IMR-90 (cell line): ENCODE results near the gene SAT2. TPM values are rescaled to one million over a fixed set of nuclear protein-coding genes. Genes with fewer than 3 reads are reported as not detected.

Source experiments
- ATAC-seq: fragments of 200-7000 bp; cut with Tn5 transposase; 2 replicates; pipeline ENCODE4 v1.9.1; 2020; ENCODE audit warnings: low read depth, mild to moderate bottlenecking, moderate library complexity
- BruUV-seq: library from RNA; stranded (reverse); fragments of 400-500 nt; replicated peaks from 2 replicates; lab custom pipeline; 2021; lab: Mats Ljungman, UMichigan
- CTCF ChIA-PET: fragments of 300-600 bp; formaldehyde crosslinking; extraction: SDS; loops from one replicate; lab custom pipeline; 2021; ENCODE audit warnings: antibody characterized with exemption; lab: Yijun Ruan, JAX
- POLR2A ChIA-PET: fragments of 300-600 bp; sonication (Branson Sonifier 250); formaldehyde crosslinking; loops from one replicate; lab custom pipeline; 2022; ENCODE audit warnings: antibody characterized with exemption; ENCODE audit not compliant: unreplicated experiment; lab: Charles Lee
- DNase-seq: peaks from one replicate; pipeline ENCODE4 v3.0.0; 2013
- H2AFZ ChIP-seq: replicated peaks from 2 replicates; pipeline ENCODE3; 2013; ENCODE audit warnings: low read length, mild to moderate bottlenecking; ENCODE audit not compliant: poor library complexity
- H2AK5ac ChIP-seq: 2 replicates; pipeline ENCODE4 v1.6.1; 2013; ENCODE audit warnings: low read depth, low read length, inconsistent platforms
- H2AK9ac ChIP-seq: replicated peaks from 2 replicates; pipeline ENCODE3; 2013; ENCODE audit warnings: mild to moderate bottlenecking, low read depth, low read length, moderate library complexity; ENCODE audit not compliant: poor library complexity
- H2BK120ac ChIP-seq: 2 replicates; pipeline ENCODE4 v1.6.1; 2013; ENCODE audit warnings: low read depth, low read length, inconsistent platforms
- H2BK15ac ChIP-seq: 3 replicates; pipeline ENCODE4 v1.6.1; 2013; ENCODE audit warnings: low read depth, low read length, inconsistent platforms
- H2BK20ac ChIP-seq: 2 replicates; pipeline ENCODE4 v1.6.1; 2013; ENCODE audit warnings: low read depth, mild to moderate bottlenecking, inconsistent platforms, low read length, moderate library complexity
- H2BK5ac ChIP-seq: 2 replicates; pipeline ENCODE4 v1.6.1; 2013; ENCODE audit warnings: mild to moderate bottlenecking, low read depth, low read length, inconsistent platforms; ENCODE audit not compliant: poor library complexity, severe bottlenecking
- H3K14ac ChIP-seq: replicated peaks from 2 replicates; pipeline ENCODE4 v1.6.1; 2013; ENCODE audit warnings: low read depth, low read length, inconsistent platforms
- H3K18ac ChIP-seq: 2 replicates; pipeline ENCODE4 v1.6.1; 2013; ENCODE audit warnings: low read depth, low read length, control low read depth
- H3K23ac ChIP-seq: 2 replicates; pipeline ENCODE4 v1.6.1; 2013; ENCODE audit warnings: low read depth, low read length, inconsistent platforms
- H3K27ac ChIP-seq: 2 replicates; pipeline ENCODE4 v1.5.1; 2013; ENCODE audit warnings: mild to moderate bottlenecking, control low read depth, low read length; ENCODE audit not compliant: insufficient read depth
- H3K27me3 ChIP-seq: 2 replicates; pipeline ENCODE4 v1.6.1; 2013; ENCODE audit warnings: low read length; ENCODE audit not compliant: control insufficient read depth, insufficient read depth
- H3K36me3 ChIP-seq: 2 replicates; pipeline ENCODE4 v1.6.1; 2013; ENCODE audit warnings: low read length, mixed read lengths; ENCODE audit not compliant: control insufficient read depth, insufficient read depth
- H3K4ac ChIP-seq: 2 replicates; pipeline ENCODE4 v1.6.1; 2013; ENCODE audit warnings: low read depth, low read length, inconsistent platforms
- H3K4me1 ChIP-seq: 2 replicates; pipeline ENCODE4 v1.6.1; 2013; ENCODE audit warnings: low read length, mixed read lengths; ENCODE audit not compliant: control insufficient read depth, insufficient read depth
- H3K4me2 ChIP-seq: 2 replicates; pipeline ENCODE4 v1.6.1; 2013; ENCODE audit warnings: low read depth, mild to moderate bottlenecking, control low read depth, low read length, moderate library complexity
- H3K4me3 ChIP-seq: 2 replicates; pipeline ENCODE4 v1.5.1; 2013; ENCODE audit warnings: low read depth, mild to moderate bottlenecking, control low read depth, low read length, moderate library complexity; ENCODE audit not compliant: insufficient read depth
- H3K56ac ChIP-seq: 2 replicates; pipeline ENCODE4 v1.6.1; 2013; ENCODE audit warnings: low read length, inconsistent platforms; ENCODE audit not compliant: insufficient read depth; ENCODE audit errors: extremely low read depth
- H3K79me1 ChIP-seq, 2 experiments: 2 replicates each; pipeline ENCODE4 v1.6.1; 2013; ENCODE audit warnings: low read length in 2 of 2, inconsistent platforms in 1 of 2, low read depth in 1 of 2
- H3K9ac ChIP-seq: 2 replicates; pipeline ENCODE4 v1.6.1; 2013; ENCODE audit warnings: low read depth, low read length, control low read depth
- H3K9me1 ChIP-seq: 2 replicates; pipeline ENCODE4 v1.6.1; 2013; ENCODE audit warnings: low read length, inconsistent platforms; ENCODE audit not compliant: insufficient read depth
- H3K9me3 ChIP-seq: 2 replicates; pipeline ENCODE4 v1.6.1; 2013; ENCODE audit warnings: low read length; ENCODE audit not compliant: control insufficient read depth, insufficient read depth
- H4K20me1 ChIP-seq: 2 replicates; pipeline ENCODE4 v1.6.1; 2013; ENCODE audit warnings: low read length, inconsistent platforms; ENCODE audit not compliant: insufficient read depth
- H4K5ac ChIP-seq: 2 replicates; pipeline ENCODE4 v1.6.1; 2013; ENCODE audit warnings: mild to moderate bottlenecking, low read depth, low read length, control low read depth
- H4K8ac ChIP-seq, 2 experiments: 2 replicates each; pipeline ENCODE4 v1.6.1; 2013; ENCODE audit warnings: low read depth in 2 of 2, low read length in 2 of 2, control low read depth in 1 of 2, inconsistent platforms in 1 of 2
- H4K91ac ChIP-seq: 2 replicates; pipeline ENCODE4 v1.6.1; 2013; ENCODE audit warnings: low read depth, low read length, inconsistent platforms; ENCODE audit not compliant: insufficient read depth
- BHLHE40 ChIP-seq: fragments of 150-350 bp; IDR thresholded peaks from 2 replicates; pipeline ENCODE4 v1.6.1; 2016; ENCODE audit warnings: mild to moderate bottlenecking, low read depth, low read length
- CEBPB ChIP-seq: IDR thresholded peaks from 2 replicates; pipeline ENCODE4 v1.6.1; 2012; ENCODE audit warnings: low read depth, low read length, improper control_type of control experiment
- CHD1 ChIP-seq: IDR thresholded peaks from 2 replicates; pipeline ENCODE4 v1.6.1; 2012; ENCODE audit warnings: low read depth, low read length, improper control_type of control experiment
- FOS ChIP-seq: fragments of 150-350 bp; IDR thresholded peaks from 2 replicates; pipeline ENCODE4 v1.6.1; 2016; ENCODE audit warnings: low read depth, low read length
- MAFK ChIP-seq: IDR thresholded peaks from 2 replicates; pipeline ENCODE4 v1.6.1; 2012; ENCODE audit warnings: low read depth, low read length, improper control_type of control experiment
- MAZ ChIP-seq: IDR thresholded peaks from 2 replicates; pipeline ENCODE4 v1.6.1; 2012; ENCODE audit warnings: low read depth, mild to moderate bottlenecking, low read length, improper control_type of control experiment, moderate library complexity, borderline replicate concordance
- MXI1 ChIP-seq: IDR thresholded peaks from 2 replicates; pipeline ENCODE4 v1.6.1; 2012; ENCODE audit warnings: low read depth, mild to moderate bottlenecking, low read length, moderate library complexity, borderline replicate concordance
- NFE2L2 ChIP-seq: fragments of 150-350 bp; IDR thresholded peaks from 2 replicates; pipeline ENCODE4 v1.6.1; 2016; ENCODE audit warnings: low read depth, mild to moderate bottlenecking, low read length
- POLR2A ChIP-seq: IDR thresholded peaks from 2 replicates; pipeline ENCODE4 v1.6.1; 2012; ENCODE audit warnings: mild to moderate bottlenecking, low read depth, low read length
- RAD21 ChIP-seq: IDR thresholded peaks from 2 replicates; pipeline ENCODE4 v1.6.1; 2012; ENCODE audit warnings: low read length, improper control_type of control experiment
- RCOR1 ChIP-seq: IDR thresholded peaks from 2 replicates; pipeline ENCODE4 v1.6.1; 2012; ENCODE audit warnings: mild to moderate bottlenecking, low read length, improper control_type of control experiment; ENCODE audit not compliant: insufficient replicate concordance
- RFX5 ChIP-seq: IDR thresholded peaks from 2 replicates; pipeline ENCODE4 v1.8.0; 2012; ENCODE audit warnings: low read depth, mild to moderate bottlenecking, low read length, moderate library complexity
- SMC3 ChIP-seq: fragments of 150-350 bp; IDR thresholded peaks from 2 replicates; pipeline ENCODE4 v1.6.1; 2016; ENCODE audit warnings: low read depth, mild to moderate bottlenecking, antibody characterized with exemption, low read length, moderate library complexity
- WGBS, 2 experiments: methylation state at CpG; one replicate each; pipeline versions ENCODE4 v1.1.5 to v1.1.7; 2013; ENCODE audit warnings: missing lambda C conversion rate in 2 of 2; ENCODE audit not compliant: insufficient read length in 1 of 2; ENCODE audit errors: extremely low coverage in 2 of 2; 5-methylcytosine and 5-hydroxymethylcytosine counted together
- dilution Hi-C: fragments of 300-500 bp; cut with HindIII; formaldehyde crosslinking; loops from one replicate; pipeline ENCODE4 v1.14.3; 2018; ENCODE audit warnings: low sequenced_read_pairs; ENCODE audit not compliant: unreplicated experiment
- in situ Hi-C: fragments of 300-500 bp; cut with MboI; formaldehyde crosslinking; loops from 3 replicates; pipeline ENCODE4 v1.14.3; 2019; ENCODE audit warnings: low sequenced_read_pairs, inconsistent platforms, mixed read lengths
- intact Hi-C: fragments of 100-400 bp; cut with micrococcal nuclease; formaldehyde crosslinking; loops from 2 replicates; pipeline ENCODE4 v1.10.0; 2022
- polyA plus RNA-seq, 3 experiments: library from polyadenylated mRNA; depleted of rRNA; stranded (reverse); fragments of >200 nt; gene quantifications; 2 replicates each; pipeline ENCODE4 v1.2.3, GENCODE V29; 2012; ENCODE audit warnings: low replicate concordance in 1 of 3
- total RNA-seq: library from RNA; depleted of rRNA; stranded (reverse); fragments of >200 nt; gene quantifications from 2 replicates; pipeline ENCODE4 v1.2.3, GENCODE V29; 2012
- TF ChIP-seq, protein P1 (sequence below): conservative IDR thresholded peaks from 2 replicates; pipeline ENCODE4 v1.5.1; 2012; ENCODE audit warnings: mild to moderate bottlenecking, low read depth, low read length, improper control_type of control experiment
- TF ChIP-seq, protein P2 (sequence below): fragments of 150-350 bp; IDR thresholded peaks from 2 replicates; pipeline ENCODE4 v1.6.1; 2016; ENCODE audit warnings: low read depth, mild to moderate bottlenecking, low read length, moderate library complexity, borderline replicate concordance
- TF ChIP-seq, protein P3 (sequence below): fragments of 150-350 bp; IDR thresholded peaks from 2 replicates; pipeline ENCODE4 v1.6.1; 2017; ENCODE audit warnings: mild to moderate bottlenecking, antibody characterized with exemption, low read length, low read depth

Gene SAT2
- total and polyA plus RNA-seq, 2 of the 4 experiments (the other 2 are of a cell fraction), result 20.4 to 45.9 TPM

DNA sequence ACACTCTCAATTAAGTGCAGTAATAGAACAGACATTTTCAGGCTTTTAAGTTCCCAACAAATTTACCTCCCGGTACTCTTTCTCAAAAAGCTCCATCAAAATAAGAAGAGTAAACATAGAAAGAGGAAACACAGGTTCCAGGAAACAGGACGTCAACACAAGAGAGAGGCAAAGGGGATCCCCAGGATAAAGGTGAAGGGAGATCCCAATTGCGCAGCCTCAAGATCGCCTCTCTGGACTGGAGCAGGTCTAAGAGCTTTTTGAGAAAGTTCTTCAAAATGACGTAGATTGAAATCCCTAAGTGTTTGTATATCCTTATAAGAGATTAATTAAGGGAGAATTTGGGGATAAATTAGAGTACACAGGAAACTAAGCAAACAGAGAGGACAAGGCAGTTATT is 9.0 kb downstream of the SAT2 start:
- POLR2A ChIA-PET, result no interaction called here
- H3K56ac ChIP-seq, result no peak overlapping the region

More for the DNA sequence above, 9.0 kb downstream of the SAT2 start:
- Histone ChIP-seq H3K27ac (no peak overlapping the region), H3K9ac (no peak overlapping the region), H3K9me3 (no peaks in the 10 kb centered on the region), H3K4me2 (no peak overlapping the region), H2AK5ac (no peak overlapping the region), H3K9me1 (peaks cover 3% of the 10 kb centered on the region; the same call in 1 of the 2 replicates), H2AFZ (no peak overlapping the region), H4K20me1 (peaks cover 8% of the 10 kb centered on the region; the same call in 1 of the 2 replicates), H3K79me1 (peaks cover 6 to 7% of the 10 kb centered on the region in 2 experiments; a peak in 3 of 4 replicates), H4K91ac (no peak overlapping the region), H3K4ac (no peak overlapping the region), H3K4me3 (no peak overlapping the region), H3K27me3 (no peaks in the 10 kb centered on the region; the same call in 1 of the 2 replicates), H3K14ac (no peak overlapping the region), H4K5ac (no peak overlapping the region), H2BK5ac (no peak overlapping the region), H2AK9ac (no peak overlapping the region), H2BK20ac (no peak overlapping the region), H3K4me1 (peaks cover 1% of the 10 kb centered on the region; the same call in 1 of the 2 replicates), H3K18ac (no peak overlapping the region), H4K8ac (no peak overlapping the region), H2BK15ac (no peak overlapping the region), H3K36me3 (no peaks in the 10 kb centered on the region), H3K23ac (no peak overlapping the region), H2BK120ac (no peak overlapping the region)
- TF ChIP-seq MAFK, result no peak
- TF ChIP-seq MAZ, result no peak
- TF ChIP-seq BHLHE40, result no peak
- TF ChIP-seq, protein P1, sequence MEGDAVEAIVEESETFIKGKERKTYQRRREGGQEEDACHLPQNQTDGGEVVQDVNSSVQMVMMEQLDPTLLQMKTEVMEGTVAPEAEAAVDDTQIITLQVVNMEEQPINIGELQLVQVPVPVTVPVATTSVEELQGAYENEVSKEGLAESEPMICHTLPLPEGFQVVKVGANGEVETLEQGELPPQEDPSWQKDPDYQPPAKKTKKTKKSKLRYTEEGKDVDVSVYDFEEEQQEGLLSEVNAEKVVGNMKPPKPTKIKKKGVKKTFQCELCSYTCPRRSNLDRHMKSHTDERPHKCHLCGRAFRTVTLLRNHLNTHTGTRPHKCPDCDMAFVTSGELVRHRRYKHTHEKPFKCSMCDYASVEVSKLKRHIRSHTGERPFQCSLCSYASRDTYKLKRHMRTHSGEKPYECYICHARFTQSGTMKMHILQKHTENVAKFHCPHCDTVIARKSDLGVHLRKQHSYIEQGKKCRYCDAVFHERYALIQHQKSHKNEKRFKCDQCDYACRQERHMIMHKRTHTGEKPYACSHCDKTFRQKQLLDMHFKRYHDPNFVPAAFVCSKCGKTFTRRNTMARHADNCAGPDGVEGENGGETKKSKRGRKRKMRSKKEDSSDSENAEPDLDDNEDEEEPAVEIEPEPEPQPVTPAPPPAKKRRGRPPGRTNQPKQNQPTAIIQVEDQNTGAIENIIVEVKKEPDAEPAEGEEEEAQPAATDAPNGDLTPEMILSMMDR, result no peak
- TF ChIP-seq, protein P2, sequence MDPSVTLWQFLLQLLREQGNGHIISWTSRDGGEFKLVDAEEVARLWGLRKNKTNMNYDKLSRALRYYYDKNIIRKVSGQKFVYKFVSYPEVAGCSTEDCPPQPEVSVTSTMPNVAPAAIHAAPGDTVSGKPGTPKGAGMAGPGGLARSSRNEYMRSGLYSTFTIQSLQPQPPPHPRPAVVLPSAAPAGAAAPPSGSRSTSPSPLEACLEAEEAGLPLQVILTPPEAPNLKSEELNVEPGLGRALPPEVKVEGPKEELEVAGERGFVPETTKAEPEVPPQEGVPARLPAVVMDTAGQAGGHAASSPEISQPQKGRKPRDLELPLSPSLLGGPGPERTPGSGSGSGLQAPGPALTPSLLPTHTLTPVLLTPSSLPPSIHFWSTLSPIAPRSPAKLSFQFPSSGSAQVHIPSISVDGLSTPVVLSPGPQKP, result no peak
- TF ChIP-seq, protein P3, sequence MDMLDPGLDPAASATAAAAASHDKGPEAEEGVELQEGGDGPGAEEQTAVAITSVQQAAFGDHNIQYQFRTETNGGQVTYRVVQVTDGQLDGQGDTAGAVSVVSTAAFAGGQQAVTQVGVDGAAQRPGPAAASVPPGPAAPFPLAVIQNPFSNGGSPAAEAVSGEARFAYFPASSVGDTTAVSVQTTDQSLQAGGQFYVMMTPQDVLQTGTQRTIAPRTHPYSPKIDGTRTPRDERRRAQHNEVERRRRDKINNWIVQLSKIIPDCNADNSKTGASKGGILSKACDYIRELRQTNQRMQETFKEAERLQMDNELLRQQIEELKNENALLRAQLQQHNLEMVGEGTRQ, result no peak
- no peak for TF ChIP-seq FOS
- no peak for TF ChIP-seq NFE2L2
- no peak for TF ChIP-seq SMC3
- TF ChIP-seq MXI1, result no peak
- TF ChIP-seq CEBPB, result no peak
- no peak for TF ChIP-seq POLR2A
- no peak for TF ChIP-seq RFX5
- TF ChIP-seq RAD21, result no peak
- no peak for TF ChIP-seq CHD1
- no peak for TF ChIP-seq RCOR1
- intact Hi-C loops, result no loop called here
- DNase-seq, result no peak
- dilution Hi-C loops, result no loop called here
- ATAC-seq, result no peak
- no TSS peak for BruUV-seq
- WGBS, 2 experiments, result 100% methylated on average over 1 of the region's 5 CpGs; no CpG with 5 or more reads in 1 of the 2 experiments
- in situ Hi-C loops, result no loop called here
- CTCF ChIA-PET, result interaction anchor here (1.4 kb wide), 1 partner anchor 14 kb away, joined by 3 read pairs; no protein-coding TSS in a partner anchor
